Forelimb muscle (tissue), 1 donor: ENCODE data around the gene STON1. TPM values are rescaled to one million over a fixed set of nuclear protein-coding genes. Genes with fewer than 3 reads are reported as not detected.
"Not testable (repeated sequence)": the region's sequence is repeated elsewhere in the genome, so short reads cannot be mapped to it uniquely, and the experiment has no call there.

Experiments used
- DNase-seq: peaks from one replicate; pipeline ENCODE4 v3.0.0-alpha.2; 2013; ENCODE audit warnings: low read depth
- polyA plus RNA-seq: library from polyadenylated mRNA; unstranded; fragments of 120-200 nt; gene quantifications from one replicate; pipeline ENCODE4 v1.2.1, GENCODE V29; 2013; ENCODE audit not compliant: insufficient read length

Gene STON1
- polyA plus RNA-seq, 1 donor: 8.1 TPM

DNA sequence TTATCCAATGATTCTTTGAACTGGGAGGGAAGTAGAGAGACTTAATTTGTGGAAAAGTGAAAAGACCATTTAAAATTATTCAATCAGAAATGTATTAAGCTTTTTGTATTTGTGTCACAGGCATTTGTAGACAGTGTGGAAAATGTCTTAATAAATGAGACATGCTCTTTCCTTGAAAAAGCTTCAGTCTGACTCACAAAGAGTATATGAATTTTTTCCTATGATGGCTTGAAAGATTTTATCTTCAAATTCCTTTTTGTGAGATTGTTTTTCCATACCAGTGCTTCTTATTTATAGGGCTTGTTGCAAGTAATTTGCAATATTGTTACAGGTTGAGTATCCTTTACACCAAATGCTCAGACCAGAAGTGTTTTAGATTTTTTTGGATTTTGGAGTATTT, 39.5 kb downstream of the STON1 start:
- DNase-seq: no peak

DNA sequence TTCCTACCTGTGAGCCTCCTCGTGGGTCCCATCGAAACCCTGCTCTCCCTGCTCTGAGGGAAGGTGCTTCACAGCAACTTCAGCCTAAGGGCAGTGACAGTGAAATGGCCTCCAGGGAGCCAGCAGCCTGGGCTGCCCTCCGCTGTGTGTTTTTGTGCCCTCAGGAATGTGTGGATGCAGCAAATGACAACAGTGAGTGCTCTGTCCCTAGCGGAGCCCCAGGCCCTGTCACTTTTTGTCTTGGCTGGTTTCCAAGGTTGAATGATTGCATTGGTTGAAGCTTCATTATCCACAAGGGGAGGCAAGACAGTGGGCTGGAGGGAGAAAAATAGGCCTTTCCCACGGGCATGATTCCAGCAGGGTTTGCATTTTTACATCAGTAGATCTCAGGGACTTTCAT, 42.9 kb downstream of the STON1 start:
- DNase-seq: no peak

DNA sequence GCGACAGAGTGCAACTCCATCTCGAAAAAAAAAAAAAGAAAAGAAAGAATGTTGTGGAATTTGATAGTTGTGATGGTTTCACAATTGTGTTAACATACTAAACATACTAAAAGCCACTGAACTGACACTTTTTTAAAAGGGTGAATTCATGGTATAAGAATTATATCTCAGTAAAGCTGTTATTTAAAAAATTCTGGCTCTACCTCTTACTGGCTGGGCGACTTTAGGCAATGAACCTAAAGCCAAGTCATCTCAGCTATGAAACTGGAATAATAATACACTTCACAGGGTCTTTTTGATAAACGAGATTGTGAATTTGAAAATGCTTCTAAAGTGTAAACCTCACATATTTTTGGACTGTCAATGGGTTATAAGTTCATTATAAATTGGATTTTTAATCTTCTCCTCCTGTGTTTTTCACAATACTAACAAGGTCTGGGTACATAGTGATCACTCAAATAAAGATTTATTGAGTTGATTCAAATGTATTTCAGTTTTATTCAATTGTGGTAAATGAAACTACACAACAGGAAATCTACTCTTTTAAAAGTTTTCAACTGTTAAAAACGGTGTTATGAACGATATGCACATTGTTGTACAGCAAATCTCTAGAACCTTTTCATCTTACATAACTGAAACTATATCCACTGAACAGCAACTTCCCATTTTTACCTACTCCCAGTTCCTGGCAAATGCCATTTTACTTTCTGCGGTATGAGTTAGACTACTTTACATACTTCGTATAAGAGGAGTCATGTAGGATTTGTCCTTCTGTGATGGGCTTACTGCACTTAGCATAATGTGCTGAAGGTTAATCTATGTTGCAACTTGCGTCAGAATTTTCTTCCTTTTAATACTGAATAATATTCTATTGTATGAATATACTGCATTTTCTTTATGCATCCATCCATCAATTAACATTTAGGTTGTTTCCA, 44.7 kb downstream of the STON1 start:
- DNase-seq: no peak

DNA sequence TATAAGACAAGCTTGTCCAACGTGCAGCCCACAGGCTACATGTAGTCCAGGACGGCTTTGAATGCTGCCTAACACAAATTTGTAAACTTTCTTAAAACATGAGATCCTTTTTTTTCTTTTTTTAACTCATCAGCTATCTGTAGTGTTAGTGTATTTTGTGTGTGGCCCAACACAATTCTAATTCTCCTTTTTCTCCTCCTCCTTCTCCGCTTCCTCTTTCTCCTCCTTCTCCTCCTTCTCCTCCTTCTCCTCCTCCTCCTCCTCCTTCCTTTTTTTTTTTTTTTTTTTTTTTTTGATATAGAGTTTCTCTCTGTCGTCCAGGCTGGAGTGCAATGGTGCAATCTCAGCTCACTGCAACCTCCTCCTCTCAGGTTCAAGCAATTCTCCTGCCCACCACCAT, 48.4 kb downstream of the STON1 start:
- DNase-seq: no peak

DNA sequence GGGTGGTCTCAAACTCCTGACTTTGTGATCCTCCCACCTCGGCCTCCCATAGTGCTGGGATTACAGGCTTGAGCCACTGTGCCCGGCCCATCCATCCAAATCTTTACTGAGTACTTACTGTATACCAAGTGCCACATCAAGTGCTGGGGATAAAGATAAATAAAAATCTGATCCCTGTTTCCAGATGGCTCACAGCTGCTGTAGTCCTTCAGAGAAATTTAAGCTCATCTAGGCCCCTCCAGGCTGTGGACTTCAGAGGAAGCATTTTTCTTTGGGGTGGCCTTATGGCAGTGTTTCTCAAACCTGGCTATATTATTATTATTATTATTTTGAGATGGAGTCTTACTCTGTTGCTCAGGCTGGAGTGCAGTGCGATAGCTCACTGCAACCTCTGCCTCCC, 54.0 kb downstream of the STON1 start:
- no peak for DNase-seq

DNA sequence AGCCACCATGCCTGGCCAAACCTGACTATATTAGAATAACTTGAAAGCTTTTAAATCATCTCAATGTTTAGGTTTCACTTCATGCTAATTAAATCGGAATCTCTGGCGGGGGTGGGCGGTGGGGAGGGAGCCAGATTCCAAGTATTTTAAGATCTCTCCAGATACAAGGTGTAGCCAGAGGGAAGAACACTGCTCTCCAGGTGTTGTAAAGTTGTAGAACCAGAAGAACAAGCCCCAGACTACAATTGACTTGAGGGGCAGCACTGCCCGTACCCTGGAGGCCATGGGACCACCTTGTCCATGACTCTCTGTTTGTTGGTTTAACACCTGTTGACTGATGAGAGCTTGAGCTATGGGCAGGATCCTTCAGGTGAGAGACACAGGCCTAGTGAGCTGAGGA, 54.6 kb downstream of the STON1 start:
- DNase-seq: no peak

DNA sequence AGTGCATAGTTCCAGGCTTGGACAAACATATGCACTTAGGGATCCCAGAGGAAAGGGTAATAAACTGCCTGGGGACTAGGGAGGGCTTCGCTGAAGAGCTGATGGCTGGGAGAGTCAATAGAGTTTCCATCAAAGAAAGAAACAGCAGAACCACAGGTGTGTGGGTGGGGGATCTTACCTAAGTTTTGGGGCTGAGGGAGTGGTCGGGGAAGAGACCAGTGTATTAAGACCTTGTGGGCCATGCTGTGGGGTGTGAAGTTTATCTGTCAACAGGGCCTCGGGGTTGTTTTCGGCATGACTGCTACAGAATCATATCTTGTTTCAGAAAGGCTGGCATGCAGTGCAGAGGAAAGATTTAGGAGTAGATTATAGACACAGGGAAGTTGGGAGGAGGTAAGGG, 56.5 kb downstream of the STON1 start:
- DNase-seq: no peak

DNA sequence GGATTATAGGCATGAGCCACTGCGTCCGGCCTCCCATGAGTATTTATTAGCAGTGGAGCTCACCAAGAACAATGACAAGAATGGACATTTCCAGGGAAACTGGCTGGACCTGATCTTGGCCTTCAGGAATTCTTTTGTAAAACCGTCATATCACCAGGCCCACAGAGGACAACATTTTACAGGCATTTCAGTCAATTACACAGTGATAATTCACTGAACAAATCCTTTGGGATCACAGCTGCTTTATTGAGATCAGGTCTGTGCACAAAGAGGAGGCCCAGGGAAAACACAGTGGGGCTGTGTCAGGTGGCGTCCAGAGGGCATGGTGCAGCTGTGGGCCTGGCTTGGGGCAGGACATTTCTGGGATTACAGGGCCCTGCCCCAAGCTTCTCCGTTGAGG, 57.6 kb downstream of the STON1 start:
- no peak for DNase-seq

DNA sequence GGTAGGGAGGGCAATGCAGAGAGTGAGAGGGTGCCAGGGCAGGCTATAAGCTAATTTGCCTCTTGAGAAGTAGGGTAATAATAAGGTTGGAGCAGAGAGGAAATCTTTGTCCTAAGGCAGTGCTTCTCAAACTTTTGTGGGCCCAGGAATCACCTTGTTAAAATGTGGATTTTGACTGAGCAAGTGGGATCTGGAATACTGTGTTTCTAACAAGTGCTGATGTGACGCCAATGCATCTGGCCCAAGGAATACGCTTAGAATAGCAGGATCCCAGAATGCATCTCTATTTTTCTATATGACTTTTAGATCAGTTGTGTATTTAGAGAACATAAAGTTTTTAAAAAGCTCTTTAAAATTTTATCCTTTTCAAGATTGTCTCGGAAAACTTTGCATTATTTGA, 58.0 kb downstream of the STON1 start:
- DNase-seq: no peak

DNA sequence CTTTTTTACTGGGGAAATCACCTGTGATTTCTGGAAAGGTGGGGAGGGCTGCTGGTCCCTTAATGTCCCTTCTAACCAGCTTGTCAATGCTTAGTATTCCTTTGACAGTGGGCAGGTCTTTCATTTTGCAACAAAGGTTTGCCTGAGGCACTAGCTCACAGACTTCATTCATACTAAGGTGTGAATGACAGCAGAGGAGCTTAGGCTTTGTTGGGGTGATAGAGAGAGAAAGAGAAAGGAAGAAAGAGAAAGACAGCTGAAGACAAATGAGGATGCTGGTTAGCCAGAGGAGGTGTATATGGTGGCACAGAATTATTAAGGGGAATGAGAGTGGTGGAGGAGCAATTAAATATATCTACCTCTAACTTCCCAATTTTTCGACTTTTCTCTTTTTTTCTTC, 58.8 kb downstream of the STON1 start:
- no peak for DNase-seq

DNA sequence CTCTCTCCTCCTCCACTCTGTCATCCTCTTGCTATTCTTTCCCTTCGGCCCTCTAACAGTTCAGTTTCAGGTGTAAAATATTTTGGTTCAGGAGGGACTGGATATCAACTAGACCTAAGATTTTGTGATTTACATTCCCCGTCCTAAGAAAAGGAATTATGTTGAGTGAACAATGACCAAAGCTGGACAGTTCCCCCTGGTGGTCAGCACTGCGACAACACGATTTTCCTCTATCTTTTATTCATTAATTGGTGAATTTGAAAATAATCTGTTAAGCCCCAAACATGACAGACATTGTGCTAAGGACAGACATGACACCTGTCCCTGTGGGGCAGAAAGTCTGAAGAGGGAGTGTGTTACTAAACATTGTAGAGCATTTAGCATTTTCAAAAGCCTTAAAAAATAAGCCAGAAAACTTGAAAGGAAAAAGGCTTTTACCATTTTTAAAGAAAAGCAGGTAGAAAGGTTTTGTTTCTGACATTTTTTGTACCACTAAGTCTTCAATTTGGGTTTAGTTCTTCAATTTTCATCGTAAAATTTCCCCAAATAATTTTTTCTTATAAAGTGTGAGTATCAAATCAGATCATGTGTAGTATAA, 59.3 kb downstream of the STON1 start:
- DNase-seq: no peak

DNA sequence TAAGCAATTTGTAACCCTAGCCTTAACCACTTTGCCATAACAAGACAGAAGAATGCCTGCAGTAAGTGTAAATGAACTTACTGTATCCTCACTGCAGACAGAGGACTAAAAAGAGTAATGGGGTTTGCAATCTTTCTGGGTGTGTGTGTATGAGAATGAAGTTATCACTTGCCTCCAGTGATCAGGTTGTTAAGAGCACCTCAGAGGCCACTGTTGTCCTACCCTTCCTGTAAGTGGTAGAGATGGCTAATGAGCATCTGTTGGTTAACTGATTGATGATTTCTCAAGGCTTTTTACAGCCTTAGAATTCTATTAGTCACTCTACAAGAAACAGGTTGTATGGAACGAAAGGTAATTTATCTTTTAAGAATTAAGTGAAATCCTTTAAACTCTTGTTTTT, 60.1 kb downstream of the STON1 start:
- DNase-seq: no peak

DNA sequence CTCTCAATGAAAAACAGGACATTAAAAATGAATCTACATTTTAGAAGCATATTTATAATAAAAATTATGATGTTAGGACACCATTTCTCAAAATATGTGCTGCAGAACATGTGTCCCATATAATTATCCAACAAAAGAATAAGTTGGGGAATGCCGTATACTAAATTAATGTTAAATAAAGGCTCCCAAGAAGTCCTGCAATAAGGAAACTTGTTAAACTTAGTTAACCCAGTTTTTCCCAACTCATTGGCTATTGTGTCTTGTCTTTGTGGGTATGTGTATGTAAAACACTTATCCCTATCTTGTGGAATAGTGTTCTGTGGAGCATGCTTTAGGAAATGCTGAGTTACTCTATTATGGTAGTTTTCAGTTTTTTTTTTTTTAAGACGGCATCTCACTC, 62.1 kb downstream of the STON1 start:
- no peak for DNase-seq

DNA sequence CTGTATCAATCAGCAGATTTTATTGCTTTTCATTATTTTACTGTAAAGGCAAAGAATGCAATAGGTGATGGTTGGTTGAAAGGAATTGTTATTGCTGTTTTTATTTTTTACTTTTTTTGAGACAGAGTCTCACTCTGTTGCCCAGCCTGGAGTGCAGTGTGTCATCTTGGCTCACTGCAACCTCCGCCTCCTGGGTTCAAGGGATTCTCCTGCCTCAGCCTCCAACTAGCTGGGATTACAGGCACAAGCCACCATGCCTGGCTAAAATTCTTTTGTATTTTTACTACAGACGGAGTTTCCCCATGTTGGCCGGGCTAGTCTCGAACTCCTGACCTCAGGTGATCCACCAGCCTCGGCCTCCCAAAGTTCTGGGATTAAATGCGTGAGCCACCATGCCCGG, 66.8 kb downstream of the STON1 start:
- DNase-seq: not testable (repeated sequence)

DNA sequence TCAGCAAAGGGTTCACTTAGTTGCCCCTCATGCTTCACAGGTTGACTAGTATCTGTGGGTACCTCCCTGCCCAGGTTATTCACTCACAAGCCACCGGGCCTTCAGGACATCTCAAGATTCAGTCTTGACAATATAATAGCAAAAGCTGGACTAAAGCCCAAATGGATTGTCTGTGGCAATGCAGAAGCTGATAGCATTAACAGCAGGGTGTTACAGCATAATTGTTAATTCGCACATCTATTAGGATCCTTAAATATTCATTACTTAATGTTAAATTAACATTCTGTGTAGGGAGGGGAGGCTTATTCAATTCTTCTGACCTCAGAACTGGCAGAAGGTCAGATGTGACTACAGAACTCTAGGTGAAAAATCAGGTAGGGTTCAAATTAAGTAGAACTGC, 67.5 kb downstream of the STON1 start:
- no peak for DNase-seq

DNA sequence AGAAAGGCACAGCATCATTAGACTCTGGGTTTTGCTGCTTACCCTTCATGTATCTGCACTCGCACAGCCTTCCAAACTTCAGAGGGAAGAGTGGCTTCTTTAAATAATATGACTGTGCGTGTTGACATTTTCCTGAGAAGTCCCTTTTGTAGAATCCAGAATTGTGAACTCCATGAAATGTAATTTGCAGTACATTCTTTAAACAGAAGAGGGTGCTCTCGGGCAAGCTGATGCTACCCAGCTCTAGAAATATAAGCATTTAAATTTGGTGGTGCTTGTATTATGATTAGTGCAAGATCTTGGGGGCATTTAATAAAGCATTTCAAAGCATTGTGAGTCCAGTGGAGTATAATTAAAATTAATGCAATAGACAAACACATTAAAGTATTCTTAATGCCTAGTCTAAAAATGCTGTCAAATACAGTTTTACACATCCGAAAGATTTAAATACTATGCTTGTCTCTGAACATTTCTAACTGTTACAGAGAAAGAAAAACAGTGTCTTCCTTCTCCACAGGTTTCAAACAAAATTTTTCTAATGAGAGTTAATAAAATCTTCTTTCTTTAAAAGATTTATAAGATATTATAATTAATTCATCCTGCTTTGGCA, 70.4 kb downstream of the STON1 start:
- no peak for DNase-seq

DNA sequence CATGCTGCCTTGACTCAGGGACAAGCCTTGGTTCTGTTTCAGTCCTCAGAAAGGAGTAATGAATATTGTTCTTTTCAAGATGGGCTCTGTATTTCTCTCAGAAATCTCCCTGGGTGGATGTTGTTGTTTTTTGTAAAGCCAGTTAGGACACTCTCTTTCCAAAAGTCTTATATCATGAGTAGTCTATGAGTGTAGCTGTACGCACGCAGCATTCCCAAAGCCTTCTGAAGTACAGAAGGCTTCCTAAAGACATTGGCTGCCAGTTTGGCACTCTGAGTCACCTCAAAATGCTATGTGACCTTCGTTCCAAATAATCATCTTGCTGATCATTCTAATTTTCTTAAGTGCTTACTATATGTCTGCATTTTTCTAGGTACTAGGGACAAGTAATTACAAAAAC, 71.0 kb downstream of the STON1 start:
- DNase-seq: no peak

DNA sequence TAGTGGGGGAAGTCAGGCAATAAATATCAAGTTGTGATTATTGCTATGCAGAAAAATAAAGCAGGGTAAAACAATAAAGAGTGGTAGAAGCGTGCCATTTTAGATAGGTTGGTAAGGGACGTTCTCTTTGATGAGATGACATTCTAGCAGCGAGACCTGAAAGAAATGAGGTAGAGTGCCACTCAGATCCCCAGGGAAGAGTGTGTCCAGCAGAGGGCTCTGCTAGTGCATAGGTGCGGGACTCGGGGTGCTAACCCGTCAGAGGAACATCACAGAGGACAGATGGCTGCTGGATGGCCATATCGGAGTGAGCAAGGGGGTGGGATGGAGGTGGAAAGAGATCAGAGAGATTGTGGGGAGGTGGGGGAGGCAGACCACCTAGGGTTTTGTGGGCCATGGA, 71.4 kb downstream of the STON1 start:
- no peak for DNase-seq

DNA sequence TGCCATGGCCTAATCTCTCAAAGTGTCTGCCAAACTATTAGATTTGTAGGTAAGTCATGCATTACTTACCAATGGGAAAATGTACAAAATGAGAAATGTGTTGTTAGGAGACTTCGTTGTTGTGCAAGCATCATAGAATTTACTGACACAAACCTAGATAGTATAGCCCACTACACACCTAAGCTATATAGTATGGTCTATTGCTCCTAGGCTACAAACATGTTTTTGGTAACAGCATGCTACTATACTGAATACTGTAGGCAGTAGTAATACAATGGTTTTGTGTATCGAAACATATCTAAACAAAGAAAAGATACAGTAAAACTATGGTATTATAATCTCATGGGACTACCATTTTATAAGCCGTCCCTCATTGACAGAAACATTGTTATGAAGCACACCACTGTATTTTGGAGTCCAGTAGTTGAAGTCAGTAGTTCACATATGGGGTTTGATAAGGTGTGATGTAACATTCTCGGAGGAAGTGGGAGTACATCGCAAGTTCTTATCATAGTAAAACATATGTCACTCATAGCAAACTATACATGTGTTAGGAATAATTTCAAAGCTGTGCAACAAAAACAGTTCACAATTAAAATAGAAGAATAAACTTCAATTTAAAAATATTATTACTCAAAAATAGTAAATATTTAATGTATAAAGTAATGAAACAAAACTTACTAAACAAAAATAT, 75.7 kb downstream of the STON1 start:
- DNase-seq: no peak

DNA sequence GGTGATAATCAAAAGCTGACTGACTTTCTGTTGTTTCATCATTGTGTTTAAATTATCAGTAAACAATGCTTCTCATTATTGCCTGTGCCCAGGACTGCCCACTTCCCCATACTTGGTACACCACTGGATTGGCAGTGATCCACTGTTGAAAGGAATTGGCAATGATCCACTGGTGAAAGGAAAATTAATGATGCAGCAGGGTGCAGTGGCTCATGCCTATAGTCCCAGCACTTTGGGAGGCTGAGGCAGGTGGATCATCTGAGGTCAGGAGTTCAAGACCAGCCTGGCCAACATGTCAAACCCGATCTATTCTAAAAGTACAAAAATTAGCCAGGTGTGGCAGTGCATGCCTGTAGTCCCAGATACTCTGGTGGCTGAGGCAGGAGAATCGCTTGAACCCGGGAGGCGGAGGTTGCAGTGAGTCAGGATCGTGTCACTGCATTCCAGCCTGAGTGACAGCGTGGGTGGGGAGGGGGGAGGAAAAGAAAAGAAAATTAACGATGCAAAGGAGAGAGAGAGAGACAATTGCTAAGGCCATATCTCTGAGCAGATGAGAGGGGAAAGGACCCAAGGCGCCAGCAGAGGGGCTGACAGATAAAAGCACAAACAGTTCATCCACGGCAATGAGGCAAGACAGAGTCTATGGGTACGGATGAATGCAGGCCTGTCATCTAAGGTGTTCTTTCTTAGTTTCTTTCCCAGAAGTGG, 77.5 kb downstream of the STON1 start:
- DNase-seq: no peak

DNA sequence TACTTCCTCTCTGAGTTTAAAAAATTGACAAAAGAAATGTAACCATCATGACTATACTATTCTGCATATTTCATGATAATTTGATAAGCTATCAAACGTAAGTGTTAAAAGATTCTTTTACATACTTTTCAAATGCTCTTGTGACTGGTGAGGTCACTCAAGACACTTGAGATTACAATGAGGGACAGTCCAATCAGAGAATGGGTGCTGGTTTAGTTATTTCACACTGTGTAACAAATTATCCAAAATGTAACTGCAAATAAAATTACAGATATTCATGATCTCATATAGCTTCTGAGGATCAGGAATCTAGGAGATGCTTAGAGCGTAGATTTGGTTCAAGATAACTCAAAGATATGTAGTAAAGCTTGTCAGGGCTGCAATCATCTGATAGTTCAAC, 83.3 kb downstream of the STON1 start:
- no peak for DNase-seq

DNA sequence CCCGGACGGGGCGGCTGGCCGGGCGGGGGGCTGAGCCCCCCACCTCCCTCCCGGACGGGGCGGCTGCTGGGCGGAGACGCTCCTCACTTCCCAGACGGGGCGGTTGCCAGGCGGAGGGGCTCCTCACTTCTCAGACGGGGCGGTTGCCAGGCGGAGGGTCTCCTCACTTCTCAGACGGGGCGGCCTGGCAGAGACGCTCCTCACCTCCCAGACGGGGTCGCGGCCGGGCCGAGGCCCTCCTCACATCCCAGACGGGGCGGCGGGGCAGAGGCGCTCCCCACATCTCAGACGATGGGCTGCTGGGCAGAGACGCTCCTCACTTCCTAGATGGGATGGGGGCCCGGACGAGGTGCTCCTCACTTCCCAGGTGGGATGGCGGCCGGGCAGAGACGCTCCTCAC, 84.6 kb downstream of the STON1 start:
- not testable (repeated sequence) for DNase-seq
